NCI-H2029 (cell line): ENCODE results near the gene FTSJ1.
"Not testable (repeated sequence)": the region's sequence is repeated elsewhere in the genome, so short reads cannot be mapped to it uniquely, and the experiment has no call there.

ENCODE experiments used
- DNase-seq: peaks from one replicate; lab custom pipeline; 2025; lab: John Stamatoyannopoulos, UW

Gene FTSJ1

DNA sequence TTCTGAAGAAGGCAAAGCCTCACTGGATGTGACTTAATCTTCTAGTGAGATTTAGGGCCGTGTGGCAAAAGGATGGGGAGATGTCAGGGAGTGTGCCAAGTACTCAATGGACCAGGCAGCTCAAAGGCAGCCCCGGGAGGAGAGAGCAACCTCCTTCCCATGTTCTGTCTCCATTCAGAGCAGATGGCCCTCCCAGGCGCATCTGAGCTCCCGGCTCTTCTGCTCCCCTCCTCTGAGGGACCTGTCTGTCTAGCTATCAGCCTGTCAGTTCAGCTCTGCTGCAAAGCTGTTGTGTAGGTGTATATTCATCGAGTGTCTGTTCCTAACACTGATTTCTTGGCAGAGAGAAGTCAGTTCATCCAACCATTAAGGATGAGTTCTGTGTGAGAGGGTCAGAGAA is 21.9 kb downstream of the FTSJ1 start:
- DNase-seq: no peak

DNA sequence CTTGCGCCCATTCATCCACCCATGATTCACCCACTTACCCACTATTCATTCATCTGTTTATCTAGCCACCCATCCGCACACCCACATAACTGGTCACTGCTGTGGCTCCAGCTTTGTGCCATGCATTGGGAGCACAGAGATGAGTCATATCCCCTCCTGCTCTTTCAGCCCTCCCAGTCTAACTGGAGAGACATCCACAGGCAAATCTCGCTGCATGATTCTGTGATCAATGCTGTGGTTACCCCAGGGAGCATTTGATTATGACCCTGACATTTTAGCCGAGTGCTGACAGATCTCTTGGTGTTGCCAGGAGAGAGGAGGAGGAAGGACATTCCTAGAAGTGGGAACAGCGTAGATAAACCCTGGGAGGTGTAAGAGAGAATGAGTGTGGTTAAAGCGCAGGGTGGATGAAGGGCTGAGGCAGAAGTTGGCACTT is 22.4 kb downstream of the FTSJ1 start:
- DNase-seq: no peak

DNA sequence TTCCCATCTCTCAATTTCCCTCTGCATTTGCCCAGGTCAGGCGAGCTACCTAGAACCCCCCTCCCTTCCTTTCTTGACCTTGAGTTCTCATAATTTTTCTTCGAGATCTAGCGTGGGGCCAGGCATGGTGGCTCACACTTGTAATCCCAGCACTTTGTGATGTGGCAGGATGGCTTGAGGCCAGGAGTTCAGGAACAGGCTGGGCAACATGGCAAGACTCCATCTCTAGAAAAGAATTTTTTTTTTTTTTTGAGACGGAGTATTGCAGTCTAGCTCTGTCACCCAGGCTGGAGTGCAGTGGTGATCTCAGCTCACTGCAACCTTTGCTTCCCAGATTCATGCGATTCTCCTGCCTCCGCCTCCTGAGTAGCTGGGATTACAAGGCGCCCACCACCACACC is 28.3 kb downstream of the FTSJ1 start:
- no peak for DNase-seq

DNA sequence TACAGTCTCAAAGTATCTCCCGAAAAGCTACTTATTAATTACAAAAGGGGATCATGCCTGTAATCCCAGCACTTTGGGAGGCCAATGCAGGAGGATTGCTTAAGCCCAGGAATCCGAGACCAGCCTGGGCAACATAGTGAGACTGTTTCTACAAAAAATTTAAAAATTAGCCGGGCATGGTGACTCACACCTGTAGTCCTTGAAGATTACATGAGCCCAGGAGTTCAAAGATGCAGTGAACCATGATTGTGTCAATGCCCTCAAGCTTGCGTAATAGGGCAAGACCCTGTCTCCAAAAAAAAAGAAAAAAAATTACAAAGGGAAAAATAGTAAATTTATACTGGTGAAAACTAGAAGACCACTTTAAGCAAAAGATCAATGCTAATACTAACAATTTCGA is 29.5 kb downstream of the FTSJ1 start:
- DNase-seq: no peak

DNA sequence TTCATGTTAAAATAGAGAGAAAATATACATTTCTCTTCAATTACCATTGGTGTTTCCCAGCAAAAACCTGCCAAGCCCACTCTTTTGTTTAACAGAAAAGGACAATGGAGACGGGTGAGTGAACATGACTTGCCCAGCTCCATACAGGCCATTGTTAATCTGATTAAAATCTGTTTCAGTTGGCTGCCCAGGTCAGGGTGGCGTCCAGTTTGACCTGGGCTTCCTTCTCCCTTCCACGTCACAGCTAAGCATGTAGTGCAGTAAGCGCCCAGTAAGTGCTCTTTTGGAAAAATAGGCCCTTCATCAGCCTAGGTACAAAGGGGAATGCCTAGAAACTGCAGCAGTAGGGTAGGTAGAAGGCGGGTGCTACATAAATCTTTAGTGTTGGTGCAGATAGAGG is 31.2 kb downstream of the FTSJ1 start:
- no peak for DNase-seq

DNA sequence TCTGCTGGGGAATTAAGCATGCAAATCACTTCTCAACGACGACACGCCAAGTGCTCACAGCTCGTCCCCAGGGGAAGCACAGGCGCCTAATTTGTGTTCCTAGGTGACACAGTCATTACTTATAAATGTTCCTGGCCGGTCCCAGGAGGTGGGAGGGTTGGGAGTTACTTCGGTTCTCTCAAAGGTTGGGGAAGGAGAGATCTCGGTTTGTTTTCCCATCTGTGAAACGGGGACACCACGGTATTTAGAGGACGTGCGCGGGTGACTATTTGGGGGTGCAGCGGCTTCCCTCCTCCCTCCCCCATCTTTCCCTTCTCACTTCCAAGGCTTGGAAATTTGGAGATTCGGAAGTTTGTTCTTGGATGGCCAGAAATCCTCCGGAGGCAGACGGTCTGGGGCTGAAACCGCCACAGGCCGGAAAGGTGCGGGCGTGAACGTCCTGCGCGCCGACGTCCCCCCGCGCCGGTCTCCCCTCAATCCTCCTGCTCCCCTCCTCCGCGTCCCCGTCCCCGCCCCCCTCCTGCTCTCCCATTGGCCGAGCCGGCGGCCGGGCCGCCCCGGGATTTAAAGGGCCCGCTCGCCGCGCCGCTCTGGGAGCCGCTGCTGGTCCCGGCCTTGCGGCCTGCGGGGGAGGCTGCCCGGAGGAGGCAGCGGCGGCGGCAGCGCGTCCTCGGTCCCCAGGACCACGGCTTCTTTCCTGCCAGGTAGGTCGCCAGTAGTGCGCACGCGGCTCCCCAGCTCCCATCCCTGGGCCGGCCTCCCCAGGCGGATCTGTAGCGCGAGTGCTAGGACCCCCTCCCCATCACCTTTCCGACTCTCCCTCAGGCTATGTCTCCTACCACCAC is 32.6 kb downstream of the FTSJ1 start, which contains the start of gene PORCN:
PORCN (plus strand) TSS at position 593 of the 845 bp plus-strand sequence. CDS start 829 bp downstream, outside the sequence.
- DNase-seq: peak; percentile 2

DNA sequence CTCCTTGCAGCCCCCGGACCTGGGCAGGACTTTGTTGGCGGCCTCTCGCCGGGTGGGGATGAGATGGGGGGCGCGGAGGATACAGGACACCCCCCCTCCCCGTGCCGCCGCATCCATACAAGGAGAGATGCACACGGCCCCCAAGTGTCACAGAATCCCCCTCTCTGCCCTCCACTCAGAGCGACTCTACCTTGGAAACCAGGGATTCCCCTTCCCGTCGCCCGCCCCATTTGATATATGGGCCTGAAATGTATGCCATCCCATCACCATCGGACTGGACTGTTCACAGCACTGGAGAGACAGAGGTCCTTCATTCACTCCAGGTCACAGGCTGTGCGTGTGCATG is 33.2 kb downstream of the FTSJ1 start:
- no peak for DNase-seq

DNA sequence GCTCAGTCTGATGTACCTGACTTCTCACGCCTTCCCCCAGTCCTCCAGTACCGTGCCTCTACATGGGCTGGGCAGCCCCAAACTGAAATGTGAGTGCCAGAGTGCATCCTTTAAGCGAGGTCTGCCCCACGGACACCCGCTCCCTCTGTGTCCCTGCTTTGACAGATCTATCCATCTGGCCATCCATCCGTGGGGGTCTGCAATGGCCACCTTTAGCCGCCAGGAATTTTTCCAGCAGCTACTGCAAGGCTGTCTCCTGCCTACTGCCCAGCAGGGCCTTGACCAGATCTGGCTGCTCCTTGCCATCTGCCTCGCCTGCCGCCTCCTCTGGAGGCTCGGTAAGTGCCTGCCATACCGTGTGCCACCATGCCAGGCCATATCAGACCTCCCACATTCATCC is 33.6 kb downstream of the FTSJ1 start:
- DNase-seq: no peak

DNA sequence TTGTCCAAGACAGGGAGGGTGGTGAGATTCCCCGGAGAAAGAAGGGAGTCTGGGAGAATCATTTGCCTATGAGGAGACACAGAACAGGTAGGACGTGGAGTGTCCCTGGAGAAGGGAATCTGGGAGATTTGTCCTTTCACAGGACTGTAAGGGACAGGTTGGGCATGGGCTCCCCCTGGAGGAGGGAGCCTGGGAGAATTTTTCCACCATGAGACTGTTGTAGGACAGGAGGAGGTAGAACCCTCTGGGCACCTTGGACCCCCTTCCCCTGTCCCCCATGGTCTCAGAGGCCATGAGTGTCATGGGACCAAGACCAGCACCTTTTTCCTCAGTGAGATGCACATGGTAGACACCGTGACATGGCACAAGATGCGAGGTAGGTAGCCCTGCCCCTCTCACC is 35.6 kb downstream of the FTSJ1 start:
- DNase-seq: no peak

DNA sequence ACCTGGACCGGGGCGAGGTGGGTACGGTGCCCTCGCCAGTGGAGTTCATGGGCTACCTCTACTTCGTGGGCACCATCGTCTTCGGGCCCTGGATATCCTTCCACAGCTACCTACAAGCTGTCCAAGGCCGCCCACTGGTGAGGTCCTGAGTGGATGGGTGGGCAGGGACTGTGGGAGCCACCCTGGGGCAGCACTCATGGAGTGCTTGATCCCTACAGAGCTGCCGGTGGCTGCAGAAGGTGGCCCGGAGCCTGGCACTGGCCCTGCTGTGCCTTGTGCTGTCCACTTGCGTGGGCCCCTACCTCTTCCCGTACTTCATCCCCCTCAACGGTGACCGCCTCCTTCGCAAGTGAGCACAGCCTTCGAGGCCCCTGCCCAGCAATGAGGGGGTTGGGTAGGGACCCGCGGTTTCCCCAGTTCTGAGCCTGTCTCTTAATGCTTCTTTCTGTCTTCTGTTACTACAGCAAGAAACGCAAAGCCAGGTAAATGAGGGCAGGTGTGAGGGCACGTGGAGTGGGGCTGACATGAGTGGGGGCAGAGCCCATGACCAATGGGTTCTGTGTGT is 36.5 kb downstream of the FTSJ1 start:
- DNase-seq: no peak

DNA sequence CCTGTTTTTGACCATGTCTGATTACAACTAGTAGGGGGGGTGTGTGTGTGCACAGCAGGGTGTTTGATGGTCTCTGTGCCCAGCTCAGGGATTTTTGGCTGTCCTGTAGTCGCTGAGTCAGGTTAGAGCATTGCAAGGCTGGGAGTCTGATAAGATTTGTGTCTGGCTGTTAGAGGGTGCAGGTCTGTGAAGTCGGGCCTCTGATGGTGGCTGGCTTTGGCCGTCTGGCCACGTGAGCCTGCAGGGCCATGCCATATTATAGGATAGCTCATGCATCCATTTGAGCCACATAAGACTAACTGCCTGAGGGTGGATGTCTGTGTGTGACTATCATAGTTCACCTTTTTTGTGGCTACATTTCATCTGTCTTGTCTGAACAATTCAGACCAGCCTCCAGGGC is 37.7 kb downstream of the FTSJ1 start:
- no peak for DNase-seq

DNA sequence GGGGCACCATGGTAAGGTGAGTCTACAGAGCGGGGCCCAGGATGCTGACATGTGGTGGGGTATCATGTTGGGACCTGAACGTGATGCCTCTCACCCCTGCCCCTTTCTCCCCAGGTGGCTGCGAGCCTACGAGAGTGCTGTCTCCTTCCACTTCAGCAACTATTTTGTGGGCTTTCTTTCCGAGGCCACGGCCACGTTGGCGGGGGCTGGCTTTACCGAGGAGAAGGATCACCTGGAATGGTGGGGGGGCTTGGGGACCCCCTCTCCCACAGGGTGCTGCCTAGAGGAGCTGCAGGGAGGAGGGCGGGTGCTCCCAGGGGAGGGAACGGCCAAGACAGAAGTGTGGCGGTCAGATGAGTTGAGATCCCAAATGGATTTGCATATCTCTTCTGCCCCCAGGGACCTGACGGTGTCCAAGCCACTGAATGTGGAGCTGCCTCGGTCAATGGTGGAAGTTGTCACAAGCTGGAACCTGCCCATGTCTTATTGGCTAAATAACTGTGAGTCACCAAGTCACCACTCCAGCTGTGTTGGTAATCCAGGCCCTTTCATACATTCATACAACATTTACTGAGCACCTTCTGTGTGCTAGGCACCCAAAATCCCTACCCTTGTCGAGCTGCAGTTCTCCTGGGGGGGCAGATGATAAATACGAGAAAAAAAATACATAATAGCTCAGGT is 38.3 kb downstream of the FTSJ1 start:
- DNase-seq: no peak

DNA sequence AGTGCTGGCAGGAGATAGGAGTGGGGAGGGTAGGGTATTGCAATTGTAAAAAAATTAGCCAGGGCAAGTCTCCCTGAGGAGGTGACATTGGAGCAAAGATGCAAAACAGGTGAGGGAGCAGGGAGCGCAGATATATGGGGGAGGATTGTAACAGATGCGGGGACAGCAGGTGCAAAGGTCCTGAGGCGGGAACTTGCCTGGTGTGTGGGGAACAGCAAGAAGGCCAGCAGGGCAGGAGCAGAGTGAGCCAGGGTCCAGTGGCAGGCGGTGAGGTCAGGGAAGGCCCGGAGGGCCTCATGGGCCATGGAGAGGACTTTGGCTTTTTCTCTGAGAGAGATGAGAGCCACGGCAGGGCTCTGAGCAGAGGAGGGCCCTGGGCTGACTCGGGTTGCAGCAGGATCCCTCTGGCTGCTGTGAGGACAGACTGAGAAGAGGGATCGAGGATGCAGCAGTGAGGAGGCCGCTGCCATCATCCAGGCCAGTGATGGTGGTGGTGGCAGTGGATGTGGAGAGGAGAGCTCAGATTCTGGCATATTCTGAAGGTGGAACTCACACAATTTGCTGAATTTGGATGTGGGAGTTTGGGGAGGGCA is 39.0 kb downstream of the FTSJ1 start:
- no peak for DNase-seq

DNA sequence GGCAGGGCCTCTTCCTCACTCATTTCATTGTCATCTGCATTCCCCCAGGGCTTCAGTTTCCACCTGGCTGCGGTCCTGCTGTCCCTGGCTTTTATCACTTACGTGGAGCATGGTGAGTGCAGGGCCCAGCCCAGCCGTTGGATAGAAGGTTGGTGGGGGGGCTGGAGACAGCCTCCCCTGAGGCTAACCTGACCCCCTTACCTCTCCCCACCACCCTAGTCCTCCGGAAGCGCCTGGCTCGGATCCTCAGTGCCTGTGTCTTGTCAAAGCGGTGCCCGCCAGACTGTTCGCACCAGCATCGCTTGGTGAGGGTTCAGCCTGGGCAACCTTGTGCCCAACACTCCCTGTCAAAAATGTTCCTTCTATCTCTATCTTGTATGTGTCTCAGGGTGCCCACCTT is 39.8 kb downstream of the FTSJ1 start:
- DNase-seq: no peak

DNA sequence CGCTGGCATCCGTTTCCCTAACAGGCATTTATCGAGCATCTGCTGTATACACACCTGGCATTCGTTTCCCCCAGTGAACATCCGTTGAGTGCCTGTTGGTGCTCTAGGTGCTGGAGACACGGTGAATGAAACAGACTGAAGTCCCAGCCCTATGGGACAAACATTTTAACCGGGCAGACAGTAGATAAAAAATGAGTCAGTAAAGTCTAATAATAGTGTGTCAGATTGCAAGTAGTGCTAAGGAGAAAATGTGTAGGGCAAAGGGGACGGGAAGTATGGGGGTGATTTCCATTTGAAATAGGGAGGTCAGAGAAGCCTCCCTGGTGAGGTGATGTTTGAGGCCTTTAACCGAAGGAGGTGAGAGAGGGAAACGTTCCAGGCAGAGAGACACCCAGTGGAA is 40.3 kb downstream of the FTSJ1 start:
- no peak for DNase-seq

DNA sequence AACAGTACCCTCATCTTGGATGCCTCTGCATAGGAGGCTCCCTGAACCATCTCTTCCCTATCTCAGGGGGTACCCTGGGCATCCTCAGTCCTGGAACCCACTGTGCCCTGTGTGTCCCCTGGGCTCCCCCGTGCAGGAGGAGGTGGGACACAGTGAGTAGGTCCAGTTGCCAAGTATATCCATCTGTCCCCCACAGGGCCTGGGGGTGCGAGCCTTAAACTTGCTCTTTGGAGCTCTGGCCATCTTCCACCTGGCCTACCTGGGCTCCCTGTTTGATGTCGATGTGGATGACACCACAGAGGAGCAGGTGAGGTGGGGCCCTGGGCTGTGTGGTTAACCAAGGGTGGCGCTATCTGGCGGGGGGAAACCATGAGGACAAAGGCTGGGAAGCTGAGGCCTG is 41.0 kb downstream of the FTSJ1 start:
- no peak for DNase-seq

DNA sequence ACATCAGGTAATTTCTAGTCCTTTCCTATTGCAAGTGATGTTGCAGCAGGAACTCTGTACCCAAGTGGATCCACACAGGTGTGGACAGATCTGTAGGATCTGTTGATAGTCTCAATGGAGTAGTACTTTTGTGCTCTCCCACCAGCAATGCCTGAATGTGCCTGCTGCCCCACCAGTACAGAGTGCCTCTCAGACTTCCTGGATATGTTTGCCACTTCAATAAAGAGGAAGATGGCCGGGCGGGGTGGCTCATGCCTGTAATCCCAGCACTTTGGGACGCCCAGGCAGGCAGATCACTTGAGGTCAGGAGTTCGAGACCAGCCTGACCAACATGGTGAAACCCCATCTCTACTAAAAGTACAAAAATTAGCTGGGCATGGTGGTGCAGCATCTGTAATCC is 43.5 kb downstream of the FTSJ1 start:
- not testable (repeated sequence) for DNase-seq

DNA sequence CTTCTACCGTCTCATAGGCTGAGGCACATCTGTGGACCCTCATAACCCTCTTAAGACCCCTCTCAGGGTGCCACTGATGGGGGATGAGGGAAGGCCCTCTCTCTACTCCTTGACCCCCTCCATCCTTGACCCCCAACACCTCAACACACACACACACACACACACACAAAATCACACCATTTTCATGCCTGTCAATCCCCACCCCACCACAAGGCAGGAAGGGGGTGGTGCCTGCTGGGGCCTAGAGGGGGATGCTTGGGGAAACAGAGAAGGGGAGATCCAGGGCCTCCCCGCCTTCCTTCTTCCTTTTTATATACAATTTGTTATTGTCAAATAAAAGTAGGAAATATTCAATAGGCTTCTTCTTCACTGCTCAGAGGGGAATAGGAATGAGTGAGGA is 44.5 kb downstream of the FTSJ1 start:
- no peak for DNase-seq

DNA sequence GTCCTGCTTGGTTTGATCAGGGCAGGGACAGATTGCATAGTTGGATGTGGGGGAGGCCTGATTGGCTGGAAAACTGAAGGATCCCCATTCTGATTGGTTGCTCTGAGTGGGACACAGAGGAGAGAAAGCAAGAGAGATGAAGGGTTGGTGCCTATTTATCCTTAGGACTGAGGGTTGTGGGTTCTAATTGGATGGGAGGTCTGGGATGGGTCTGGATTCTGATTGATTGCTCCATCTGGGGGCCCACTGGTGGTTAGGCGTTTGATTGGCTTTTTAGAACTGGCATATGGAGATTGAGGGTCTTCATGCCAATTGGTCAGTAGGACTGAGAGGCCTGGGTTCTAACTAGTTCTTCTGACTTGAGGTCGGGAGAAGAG is 45.0 kb downstream of the FTSJ1 start:
- no peak for DNase-seq

DNA sequence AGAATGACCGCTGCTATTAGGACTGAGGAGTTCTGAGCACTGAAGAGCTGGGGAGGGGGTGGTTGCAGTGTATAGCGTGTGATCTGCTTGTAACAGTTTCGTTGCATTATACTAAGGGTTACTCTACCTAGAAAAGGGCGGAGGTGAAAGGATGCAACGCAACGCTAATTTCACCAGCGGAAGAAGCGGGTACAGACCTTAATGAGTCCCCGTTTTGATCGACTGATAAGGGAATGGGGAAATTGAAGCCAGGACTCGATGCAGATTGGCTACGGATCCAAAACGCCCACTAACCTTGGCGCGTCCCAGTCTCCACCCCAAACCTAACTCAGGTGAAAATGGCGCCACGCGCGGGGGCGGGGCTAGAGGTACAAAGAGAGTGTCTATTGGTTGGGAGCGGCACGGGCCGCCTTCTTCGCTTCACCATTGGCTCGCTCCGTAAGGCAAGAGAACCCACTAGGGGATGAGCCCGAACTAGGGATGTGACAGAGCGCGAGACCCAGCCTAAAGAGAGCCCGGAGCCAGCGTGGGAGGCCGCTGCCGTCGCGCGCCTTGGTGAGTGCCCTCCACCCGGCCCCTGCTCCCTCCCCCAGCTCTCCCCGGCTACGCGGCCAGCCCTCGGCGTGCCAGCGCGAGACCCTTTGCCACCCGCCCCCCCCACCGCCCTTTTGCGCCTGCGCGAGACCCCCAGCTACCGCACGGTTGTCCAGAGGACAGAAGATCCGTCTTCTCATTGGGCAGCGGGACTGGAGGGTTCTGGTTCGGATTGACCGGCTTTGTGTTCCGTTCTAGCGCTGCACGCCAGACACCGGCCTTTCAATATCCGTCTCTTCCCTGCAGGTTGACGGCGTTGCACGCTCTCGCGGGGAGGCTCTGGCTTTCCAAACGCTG is 45.6 kb downstream of the FTSJ1 start, which contains the start of gene EBP:
EBP (plus strand) TSS at position 456 of the 891 bp plus-strand sequence. CDS start 1,964 bp downstream, outside the sequence.
- DNase-seq: peak; percentile 87

DNA sequence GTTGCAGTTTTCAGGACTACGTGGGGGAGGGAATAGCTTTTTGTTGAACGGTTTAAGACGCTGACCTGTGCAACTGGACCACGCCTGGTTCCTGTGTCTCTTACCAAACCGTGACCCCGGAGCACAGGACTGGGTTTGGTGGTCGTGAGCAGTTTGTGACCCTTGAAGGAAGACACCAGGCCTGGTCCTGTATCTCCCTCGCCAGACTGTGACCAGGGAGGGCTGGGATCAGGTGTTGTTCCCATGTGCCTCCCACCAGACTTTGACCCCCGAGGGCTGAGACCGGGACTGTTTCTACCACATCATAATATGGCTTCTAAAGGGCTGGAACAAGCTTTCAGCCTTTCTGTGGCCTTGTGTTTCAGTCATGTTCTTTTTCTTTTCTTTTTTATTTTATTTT is 46.3 kb downstream of the FTSJ1 start:
- DNase-seq: no peak

DNA sequence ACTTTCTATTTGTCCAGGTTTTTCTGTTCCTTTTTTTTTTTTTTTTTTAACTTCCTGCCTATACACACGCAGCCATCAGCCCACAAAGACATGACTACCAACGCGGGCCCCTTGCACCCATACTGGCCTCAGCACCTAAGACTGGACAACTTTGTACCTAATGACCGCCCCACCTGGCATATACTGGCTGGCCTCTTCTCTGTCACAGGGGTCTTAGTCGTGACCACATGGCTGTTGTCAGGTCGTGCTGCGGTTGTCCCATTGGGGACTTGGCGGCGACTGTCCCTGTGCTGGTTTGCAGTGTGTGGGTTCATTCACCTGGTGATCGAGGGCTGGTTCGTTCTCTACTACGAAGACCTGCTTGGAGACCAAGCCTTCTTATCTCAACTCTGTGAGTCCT is 47.7 kb downstream of the FTSJ1 start:
- DNase-seq: no peak
